GM13977 (cell line): ENCODE measurements around the gene KRT74.

ENCODE experiments used
- DNase-seq: peaks from one replicate; pipeline ENCODE4 v3.0.0; 2012; ENCODE audit warnings: low spot score
- CTCF ChIP-seq: IDR thresholded peaks from 2 replicates; pipeline ENCODE4 v1.5.1; 2012; ENCODE audit warnings: mild to moderate bottlenecking, control low read depth; ENCODE audit not compliant: insufficient read depth; ENCODE audit errors: extremely low read depth, missing control alignments
- in situ Hi-C: fragments of 300-500 bp; cut with MboI; formaldehyde crosslinking; loops from one replicate; pipeline ENCODE4 v1.12.0; 2022; ENCODE audit warnings: low sequenced_read_pairs, low pct_unique_long_range_greater_than_20kb, mixed read lengths, inconsistent platforms; ENCODE audit not compliant: unreplicated experiment

The KRT74 gene

GRCh38 chr12:52573743-52574142 lies at the start of gene KRT74:
TSS of gene KRT74 (minus strand) at chr12:52573843. CDS start at chr12:52573777, 66 bp downstream.
- TF ChIP-seq CTCF: no peak
- in situ Hi-C loops: no loop called here
- DNase-seq: no peak

- in situ Hi-C loops: no loop called here
- TF ChIP-seq CTCF: no peak
- DNase-seq: no peak
These were observed 48.7 kb upstream of the KRT74 start for GRCh38 chr12:52622349-52622748.

GRCh38 chr12:52618866-52619265 lies 45.2 kb upstream of the KRT74 start:
- no peak for TF ChIP-seq CTCF
- no peak for DNase-seq
- in situ Hi-C loops: no loop called here

GRCh38 chr12:52618216-52618615 lies 44.6 kb upstream of the KRT74 start, which contains the start of gene KRT73:
TSS of gene KRT73 (minus strand) at chr12:52618559. CDS start at chr12:52618524, 35 bp downstream.
- no peak for TF ChIP-seq CTCF
- DNase-seq: no peak
- in situ Hi-C loops: no loop called here

DNA sequence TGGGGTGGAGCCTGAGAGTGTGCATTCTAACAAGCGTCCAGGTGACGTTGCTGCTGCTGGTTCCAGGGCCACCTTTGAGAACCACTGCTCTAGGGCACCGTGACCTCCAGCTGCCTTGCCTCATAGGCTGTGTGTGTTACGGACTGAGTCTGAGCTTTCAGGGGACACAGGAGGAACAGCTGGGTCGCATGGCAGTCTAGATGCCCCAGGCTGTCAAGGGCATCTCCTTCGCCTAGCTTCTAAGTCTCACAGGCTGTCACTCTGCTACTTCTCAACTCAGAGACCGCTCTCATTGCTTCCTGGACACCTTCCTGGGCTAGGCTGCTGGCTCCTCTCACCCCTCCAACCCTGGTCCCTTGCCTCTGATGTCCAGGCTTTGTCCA lies 43.8 kb upstream of the KRT74 start:
- in situ Hi-C loops: no loop called here
- no peak for TF ChIP-seq CTCF
- DNase-seq: no peak

DNA sequence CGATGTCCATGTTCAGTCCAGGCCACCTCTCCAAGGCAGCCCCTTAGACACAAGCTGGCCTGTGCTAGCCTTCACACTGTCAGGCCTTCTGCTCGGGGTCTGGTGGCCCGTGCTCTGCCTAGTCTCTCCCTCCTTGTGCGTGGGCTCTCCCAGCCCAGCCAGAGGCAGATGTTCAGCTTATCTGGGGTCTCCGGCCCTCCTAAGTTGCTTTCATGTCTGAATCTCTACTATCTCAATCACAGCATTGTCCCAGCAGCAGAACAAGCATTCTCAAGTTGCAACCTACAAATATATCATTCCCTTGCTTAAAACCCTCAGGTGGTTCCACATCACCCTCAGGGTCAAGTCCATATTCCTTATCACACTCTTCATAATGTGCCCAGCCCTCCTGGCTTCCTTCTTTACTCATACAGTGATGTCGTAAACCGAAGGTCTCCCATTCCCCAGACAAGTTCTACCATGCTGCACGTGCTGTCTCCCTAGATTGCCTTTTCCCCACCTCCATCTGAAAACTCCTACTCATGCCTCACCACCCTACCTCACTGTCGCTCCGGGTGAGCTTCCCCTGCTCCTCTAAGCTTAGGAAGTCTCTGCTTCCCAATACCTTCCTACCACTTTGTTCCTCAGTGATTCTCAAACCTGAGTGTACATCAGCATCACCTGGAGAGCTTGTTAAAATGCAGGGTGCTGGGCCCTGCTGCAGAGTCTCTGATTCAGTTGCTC lies 43.2 kb upstream of the KRT74 start:
- DNase-seq: no peak
- in situ Hi-C loops: no loop called here
- TF ChIP-seq CTCF: no peak
